ENCODE measurements around the gene ABCA8.
"Not testable (repeated sequence)": the region's sequence is repeated elsewhere in the genome, so short reads cannot be mapped to it uniquely, and the experiment has no call there.

The ABCA8 gene

DNA sequence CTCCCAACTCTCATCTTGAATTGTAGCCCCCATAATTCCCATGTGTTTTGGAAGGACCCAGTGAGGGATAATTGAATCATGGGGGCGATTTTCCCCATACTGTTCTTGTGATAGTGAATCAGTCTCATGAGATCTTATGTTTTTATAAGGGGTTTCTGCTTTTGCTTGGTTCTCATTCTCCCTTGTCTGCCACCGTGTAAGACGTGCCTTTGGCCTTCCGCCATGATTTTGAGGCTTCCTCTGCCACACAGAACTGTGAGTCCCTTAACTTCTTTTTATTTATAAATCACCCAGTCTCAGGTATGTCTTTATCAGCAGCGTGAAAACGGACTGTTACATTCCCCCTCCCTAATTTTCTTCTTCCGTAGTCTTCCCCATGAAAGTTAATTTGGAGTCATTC, 124.0 kb downstream of the ABCA8 start:
- DNase-seq = no peak

DNA sequence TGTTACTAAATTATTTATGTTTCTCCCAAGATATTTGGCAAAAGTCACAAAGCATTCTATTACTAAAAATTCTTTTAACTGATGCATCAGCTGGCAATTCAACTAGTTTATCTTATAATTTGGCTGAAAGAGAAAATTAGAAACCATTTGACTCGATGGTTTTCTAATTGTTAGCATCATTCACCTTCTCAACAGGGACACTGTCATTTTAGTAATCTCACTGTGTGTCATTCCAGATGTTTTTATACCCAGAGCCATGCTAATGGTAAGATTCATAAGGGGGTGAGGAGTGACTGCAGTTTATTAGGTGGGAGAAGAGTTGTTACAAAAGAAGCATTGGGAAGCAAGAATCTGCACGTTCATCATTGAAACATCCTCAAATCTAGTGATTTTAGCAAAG, 124.9 kb downstream of the ABCA8 start:
- no peak for DNase-seq

DNA sequence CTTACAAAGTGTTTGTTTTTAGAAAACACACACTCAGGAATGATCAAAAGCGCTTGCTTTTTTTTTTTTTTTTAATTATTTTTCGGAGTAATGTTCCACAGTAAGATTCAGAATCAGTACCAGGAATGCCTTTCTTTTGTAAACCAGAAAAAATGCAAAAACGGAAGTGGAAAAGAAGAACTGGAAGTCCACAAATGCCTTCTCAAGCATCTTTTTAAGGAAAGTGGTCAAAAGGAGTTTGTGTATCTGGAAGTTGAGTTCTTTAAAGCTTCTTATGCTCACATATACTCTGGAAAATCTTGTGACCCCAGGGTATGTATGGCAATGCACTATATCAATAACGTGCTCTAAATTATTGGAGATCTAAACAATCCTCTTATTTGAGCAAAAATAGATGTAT, 126.0 kb downstream of the ABCA8 start:
- no peak for DNase-seq

DNA sequence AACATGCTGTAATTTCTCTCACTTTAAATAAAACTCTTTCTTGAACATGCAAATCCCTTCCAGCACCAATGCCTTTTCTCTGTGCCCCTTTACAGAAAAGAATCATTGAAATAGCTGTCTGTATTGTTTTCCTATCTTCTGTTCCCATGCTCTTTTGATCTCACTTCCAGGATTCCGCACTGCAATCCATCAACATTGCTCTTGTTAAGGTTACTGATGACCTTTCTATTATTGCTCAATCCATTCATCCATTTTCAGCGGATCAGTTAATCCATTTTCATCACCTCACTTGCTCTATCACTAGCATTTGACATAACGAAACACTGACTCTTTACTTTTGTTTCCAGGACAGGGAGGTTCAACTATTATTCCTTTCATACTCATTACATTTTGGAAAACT, 130.5 kb downstream of the ABCA8 start:
- DNase-seq = no peak

DNA sequence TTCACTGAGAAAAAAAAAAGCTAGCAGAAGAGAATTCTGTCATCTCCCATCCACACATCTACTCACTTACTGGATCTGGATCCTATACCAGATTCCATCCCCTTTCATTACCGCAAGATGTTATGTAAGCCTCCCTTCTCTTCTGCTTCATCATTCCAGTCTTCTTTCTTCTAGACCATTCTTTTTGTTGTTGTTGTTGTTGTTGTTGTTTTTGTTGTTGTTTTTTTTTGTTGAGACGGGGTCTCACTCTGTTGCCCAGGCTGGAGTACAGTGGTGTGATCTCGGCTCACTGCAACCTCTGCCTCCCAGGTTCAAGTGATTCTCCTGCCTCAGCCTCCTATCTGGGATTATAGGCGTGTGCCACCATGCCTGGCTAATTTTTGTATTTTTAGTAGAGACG, 131.0 kb downstream of the ABCA8 start:
- DNase-seq = not testable (repeated sequence)

DNA sequence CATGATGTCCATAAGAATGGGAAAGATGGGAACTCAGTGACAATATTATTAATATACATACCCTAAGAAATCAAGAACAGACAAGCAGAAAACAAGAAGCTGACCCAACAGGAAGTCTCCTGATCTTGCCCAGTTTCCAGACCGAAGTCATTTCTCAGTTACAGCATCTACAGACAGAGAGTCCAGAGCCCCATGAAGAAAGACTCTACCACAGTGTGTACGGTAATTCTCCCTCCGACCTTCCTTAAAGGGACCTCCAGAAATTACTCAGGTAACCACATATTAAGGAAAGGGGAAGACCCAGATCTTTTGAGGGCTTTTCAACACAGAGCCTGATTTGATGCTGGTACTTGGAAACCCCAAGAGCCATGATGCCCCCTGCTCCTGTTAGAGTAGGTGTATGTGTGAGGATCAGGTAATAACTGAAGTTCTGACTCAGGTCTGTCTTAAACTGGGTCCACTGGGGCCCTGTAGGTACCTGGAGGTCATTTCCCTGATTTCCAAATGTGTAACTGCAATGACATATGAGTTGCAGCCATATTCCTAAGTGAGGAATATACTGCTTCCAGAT, 132.4 kb downstream of the ABCA8 start:
- DNase-seq = no peak

DNA sequence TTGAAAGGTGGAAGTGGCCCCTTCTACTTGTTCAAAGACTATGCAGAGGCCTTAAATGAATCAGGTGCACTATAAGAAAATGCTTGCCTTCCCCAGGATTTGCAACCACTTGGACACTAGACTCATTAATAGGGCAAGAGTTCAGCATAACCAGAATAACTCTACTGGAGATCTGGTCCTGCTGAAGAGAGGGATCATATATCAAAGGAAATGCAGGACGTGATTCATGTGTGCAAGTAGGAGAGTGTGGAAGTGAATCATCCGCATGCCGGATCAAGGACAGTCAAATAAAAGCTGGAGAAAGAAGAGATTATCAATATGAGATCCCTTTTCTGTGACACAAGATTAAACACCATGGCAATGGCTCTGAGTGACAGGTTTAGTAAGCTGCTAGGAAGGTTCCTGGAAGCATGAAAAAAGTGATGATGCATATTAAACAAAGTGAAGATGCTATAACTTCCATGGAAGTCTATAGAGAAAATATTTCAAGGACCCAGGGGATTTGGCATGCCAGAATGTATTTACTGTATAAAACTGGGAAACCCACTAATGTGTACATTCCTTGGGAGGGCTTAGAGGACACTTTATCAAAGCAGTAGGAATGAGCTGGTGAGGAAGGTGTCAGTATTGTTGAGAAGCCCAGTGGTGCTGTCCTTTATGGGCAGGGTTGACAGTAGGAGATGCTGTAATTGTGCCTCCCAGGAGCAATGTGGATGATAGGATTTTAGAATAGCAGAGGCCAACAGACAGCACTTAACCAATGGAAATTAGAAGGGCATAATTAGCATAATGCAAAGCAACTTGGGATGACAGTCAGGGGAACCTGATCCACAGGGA, 133.1 kb downstream of the ABCA8 start:
- DNase-seq = no peak

DNA sequence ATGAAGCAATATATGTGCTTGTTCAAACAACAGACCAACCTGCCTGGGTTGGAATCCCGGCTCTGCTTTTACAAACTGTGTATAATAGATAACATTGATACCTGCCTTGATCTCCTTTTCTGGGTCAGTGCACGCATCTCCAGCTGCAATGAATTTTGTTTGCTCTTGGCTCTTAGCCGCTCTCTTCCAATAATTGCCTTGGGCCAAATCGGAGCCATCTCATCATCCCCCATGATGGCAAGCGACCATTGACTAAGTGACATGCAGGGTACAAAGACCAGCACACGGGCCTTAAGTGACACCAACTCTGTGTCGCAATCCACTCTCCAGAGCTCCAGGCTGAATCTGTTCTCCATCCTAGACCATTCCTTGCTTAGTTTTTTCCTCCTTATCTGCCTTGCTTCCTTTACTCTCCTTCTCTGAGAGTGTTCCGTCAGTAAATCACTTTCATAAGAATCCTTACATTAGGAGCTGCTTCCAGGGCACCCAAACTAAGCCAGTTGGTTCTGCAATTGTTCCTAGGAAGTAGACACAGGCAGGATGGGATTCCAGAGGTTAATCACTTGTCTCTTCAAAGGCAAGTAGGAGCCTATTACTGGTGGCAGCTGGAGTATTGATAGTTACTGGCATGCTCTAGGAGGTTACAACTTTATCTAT, 134.2 kb downstream of the ABCA8 start:
- DNase-seq = no peak

DNA sequence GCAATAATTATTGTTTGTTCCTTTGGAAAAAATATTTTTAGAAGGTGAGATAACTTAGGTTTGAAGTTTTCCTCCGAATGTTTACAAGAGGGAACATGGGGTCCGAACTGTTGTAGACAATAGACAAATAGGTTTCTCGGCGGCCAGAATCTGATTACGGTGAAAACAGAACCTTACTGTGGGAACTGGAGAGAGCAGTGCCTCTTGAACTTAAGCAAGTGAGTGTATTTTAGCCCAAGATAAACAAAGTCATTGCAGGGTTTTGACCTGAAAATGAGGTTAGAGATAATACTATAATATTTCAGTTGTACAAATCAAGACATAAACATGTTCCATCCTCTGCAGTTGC, 134.7 kb downstream of the ABCA8 start:
- no peak for DNase-seq

DNA sequence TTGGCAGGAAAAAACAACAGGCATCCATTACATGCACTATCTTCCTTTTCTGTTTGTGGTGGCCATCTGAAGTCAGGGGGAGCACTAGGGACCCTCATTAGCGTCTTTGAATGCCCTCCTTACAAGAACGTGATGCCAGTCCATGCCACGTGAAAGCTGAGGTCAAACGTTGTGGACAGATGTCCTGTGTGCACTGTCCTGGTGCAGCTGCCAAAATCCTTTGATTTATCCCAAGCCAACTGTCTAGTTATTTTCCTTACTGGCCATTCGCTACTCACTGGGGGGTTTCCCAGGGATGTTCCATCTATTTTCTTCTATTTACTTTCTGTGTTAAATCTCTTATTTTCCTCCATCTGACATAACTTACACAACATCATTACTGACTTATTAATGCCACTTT, 135.7 kb downstream of the ABCA8 start:
- DNase-seq = no peak

Data from hypothalamus (tissue), 51 donors.